MCF 10A (cell line): Measurements from ENCODE around the gene GCGR. TPM values are rescaled to one million over a fixed set of nuclear protein-coding genes. Genes with fewer than 3 reads are reported as not detected.

ENCODE experiments used
- BruUV-seq: library from RNA; stranded (reverse); fragments of 400-500 nt; replicated peaks from 2 replicates; lab custom pipeline; 2021; lab: Mats Ljungman, UMichigan
- CTCF ChIA-PET: fragments of 300-600 bp; sonication (Branson Sonifier 250); formaldehyde crosslinking; extraction: SDS; loops from one replicate; lab custom pipeline; 2021; ENCODE audit warnings: antibody characterized with exemption, inconsistent platforms; lab: Yijun Ruan, JAX
- POLR2A ChIA-PET: fragments of 300-600, 350-650 bp; sonication (Branson Sonifier 250); formaldehyde crosslinking; extraction: SDS; loops from one replicate; lab custom pipeline; 2020; ENCODE audit warnings: antibody characterized with exemption, inconsistent platforms; lab: Yijun Ruan, JAX
- DNase-seq: peaks from one replicate; pipeline ENCODE4 v3.0.0-alpha.2; 2018; ENCODE audit not compliant: unreplicated experiment
- H3K27ac Mint-ChIP-seq: one replicate; pipeline ENCODE4 v1.8.0; 2022; ENCODE audit warnings: mild to moderate bottlenecking, low read depth, mixed read lengths; ENCODE audit not compliant: unreplicated experiment
- H3K27me3 Mint-ChIP-seq: one replicate; pipeline ENCODE4 v1.8.0; 2022; ENCODE audit warnings: mixed read lengths; ENCODE audit not compliant: insufficient read depth, unreplicated experiment
- H3K36me3 Mint-ChIP-seq: one replicate; pipeline ENCODE4 v1.8.0; 2022; ENCODE audit warnings: mild to moderate bottlenecking, moderate library complexity, mixed read lengths; ENCODE audit not compliant: insufficient read depth, unreplicated experiment
- H3K4me1 Mint-ChIP-seq: one replicate; pipeline ENCODE4 v1.8.0; 2022; ENCODE audit warnings: mixed read lengths; ENCODE audit not compliant: insufficient read depth, unreplicated experiment
- H3K4me3 Mint-ChIP-seq: one replicate; pipeline ENCODE4 v1.8.0; 2022; ENCODE audit warnings: mild to moderate bottlenecking, moderate library complexity, mixed read lengths; ENCODE audit not compliant: unreplicated experiment
- H3K9me3 Mint-ChIP-seq: one replicate; pipeline ENCODE4 v1.8.0; 2022; ENCODE audit warnings: mixed read lengths; ENCODE audit not compliant: unreplicated experiment
- CTCF ChIP-seq: fragments of 200-600 bp; IDR thresholded peaks from one replicate; pipeline ENCODE4 v1.8.0; 2022; ENCODE audit warnings: antibody characterized with exemption, mild to moderate bottlenecking; ENCODE audit not compliant: unreplicated experiment
- intact Hi-C: fragments of 100-400 bp; cut with micrococcal nuclease; formaldehyde crosslinking; loops from 2 replicates; pipeline ENCODE4 v1.14.1; 2022
- total RNA-seq: library from RNA; stranded (reverse); gene quantifications from 2 replicates; pipeline ENCODE4 v1.2.3, GENCODE V29; 2022

Gene GCGR
- total RNA-seq, 1 experiment from 2014 or later = not detected

DNA sequence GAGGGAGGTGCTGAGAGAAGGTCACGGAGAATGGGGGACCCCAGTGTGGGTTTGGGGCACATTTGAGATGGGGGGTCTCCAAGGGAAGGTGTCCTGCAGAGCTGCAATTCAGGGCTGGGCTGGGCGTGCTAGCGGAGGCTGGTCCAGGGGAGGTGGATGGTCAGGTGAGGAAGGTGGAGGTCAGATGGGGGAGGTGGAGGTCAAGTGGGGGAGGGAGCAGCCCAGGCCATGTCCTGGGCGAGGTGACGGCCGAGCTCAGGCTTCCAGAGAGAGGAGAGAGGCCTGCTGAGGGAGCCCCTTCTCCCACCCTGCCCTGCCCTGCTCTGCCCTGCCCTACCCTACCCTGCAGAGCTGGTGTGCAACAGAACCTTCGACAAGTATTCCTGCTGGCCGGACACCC is 6.5 kb downstream of the GCGR start:
- ChIA-PET POLR2A (no interaction called here), CTCF (no interaction called here)
- no peak for TF ChIP-seq CTCF
- no TSS peak for BruUV-seq
- peaks cover 48% of the 10 kb centered on the region for H3K27me3 Mint-ChIP-seq
- H3K4me1 Mint-ChIP-seq = peaks cover 9% of the 10 kb centered on the region
- no peak overlapping the region for H3K4me3 Mint-ChIP-seq
- H3K9me3 Mint-ChIP-seq = no peaks in the 10 kb centered on the region
- no peak overlapping the region for H3K27ac Mint-ChIP-seq
- no peak for DNase-seq
- intact Hi-C loops = no loop called here
- H3K36me3 Mint-ChIP-seq = no peaks in the 10 kb centered on the region

DNA sequence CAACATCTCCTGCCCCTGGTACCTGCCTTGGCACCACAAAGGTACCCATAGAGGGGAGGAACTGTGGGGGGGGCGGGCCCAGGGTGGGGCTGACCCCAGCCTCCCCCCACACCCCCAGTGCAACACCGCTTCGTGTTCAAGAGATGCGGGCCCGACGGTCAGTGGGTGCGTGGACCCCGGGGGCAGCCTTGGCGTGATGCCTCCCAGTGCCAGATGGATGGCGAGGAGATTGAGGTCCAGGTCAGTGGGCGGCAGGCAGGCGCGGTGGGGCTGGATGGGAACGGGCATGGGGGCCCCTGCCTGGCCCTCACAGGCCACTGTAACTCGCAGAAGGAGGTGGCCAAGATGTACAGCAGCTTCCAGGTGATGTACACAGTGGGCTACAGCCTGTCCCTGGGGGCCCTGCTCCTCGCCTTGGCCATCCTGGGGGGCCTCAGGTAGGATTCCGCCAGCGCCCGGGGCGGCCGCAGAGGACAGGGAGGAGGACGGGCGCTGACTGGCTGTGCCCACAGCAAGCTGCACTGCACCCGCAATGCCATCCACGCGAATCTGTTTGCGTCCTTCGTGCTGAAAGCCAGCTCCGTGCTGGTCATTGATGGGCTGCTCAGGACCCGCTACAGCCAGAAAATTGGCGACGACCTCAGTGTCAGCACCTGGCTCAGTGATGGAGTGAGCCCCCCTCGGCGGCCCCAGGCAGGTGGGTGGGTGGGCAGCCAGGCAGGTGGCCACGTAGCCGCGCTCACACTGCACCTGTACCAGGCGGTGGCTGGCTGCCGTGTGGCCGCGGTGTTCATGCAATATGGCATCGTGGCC is 7.1 kb downstream of the GCGR start:
- Mint-ChIP-seq H3K36me3 (no peaks in the 10 kb centered on the region), H3K9me3 (no peaks in the 10 kb centered on the region), H3K27me3 (peaks cover 47% of the 10 kb centered on the region), H3K4me3 (no peak overlapping the region), H3K27ac (no peak overlapping the region), H3K4me1 (peaks cover 9% of the 10 kb centered on the region)
- no peak for DNase-seq
- CTCF ChIA-PET = no interaction called here
- no peak for TF ChIP-seq CTCF
- intact Hi-C loops = no loop called here
- POLR2A ChIA-PET = no interaction called here
- no TSS peak for BruUV-seq

DNA sequence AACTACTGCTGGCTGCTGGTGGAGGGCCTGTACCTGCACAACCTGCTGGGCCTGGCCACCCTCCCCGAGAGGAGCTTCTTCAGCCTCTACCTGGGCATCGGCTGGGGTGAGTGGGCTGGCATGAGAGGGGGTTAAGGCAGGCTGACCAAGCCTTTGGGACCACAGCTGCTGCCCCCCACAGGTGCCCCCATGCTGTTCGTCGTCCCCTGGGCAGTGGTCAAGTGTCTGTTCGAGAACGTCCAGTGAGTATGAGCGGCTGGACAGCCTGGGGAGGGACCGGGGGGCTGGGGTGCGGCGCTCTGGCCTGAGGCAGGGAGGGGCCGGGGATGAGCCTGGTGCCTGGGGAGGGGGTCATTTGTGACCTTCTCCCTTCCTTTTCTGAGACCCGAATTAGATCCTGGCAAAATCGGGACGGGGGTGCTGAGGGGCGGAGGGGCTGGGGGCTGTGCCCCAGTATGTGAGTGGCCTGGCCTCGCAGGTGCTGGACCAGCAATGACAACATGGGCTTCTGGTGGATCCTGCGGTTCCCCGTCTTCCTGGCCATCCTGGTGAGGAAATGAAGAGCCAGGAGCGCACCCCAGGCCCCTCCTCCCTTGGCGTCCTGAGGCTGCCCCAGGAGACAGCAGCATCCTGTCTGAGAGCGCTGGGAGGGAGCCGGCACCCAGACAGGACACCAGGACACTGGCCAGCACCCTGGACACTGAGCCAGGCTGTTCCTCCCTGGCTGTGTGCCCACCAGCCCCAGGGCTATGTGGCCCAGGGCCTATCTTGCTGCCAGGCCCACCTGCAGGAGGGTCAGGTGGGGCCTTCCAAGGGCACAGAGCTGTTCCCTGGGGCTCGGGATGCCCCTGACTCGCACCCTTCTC is 8.0 kb downstream of the GCGR start:
- POLR2A ChIA-PET = no interaction called here
- no TSS peak for BruUV-seq
- Mint-ChIP-seq H3K4me1 (peaks cover 9% of the 10 kb centered on the region), H3K27ac (no peak overlapping the region), H3K36me3 (no peaks in the 10 kb centered on the region), H3K9me3 (no peaks in the 10 kb centered on the region), H3K4me3 (no peak overlapping the region), H3K27me3 (peaks cover 51% of the 10 kb centered on the region)
- no peak for DNase-seq
- no peak for TF ChIP-seq CTCF
- intact Hi-C loops = no loop called here
- CTCF ChIA-PET = no interaction called here
